Skeletal muscle cell (primary cell): Measurements from ENCODE around the gene AQP5.
"Not testable (repeated sequence)": the region's sequence is repeated elsewhere in the genome, so short reads cannot be mapped to it uniquely, and the experiment has no call there.

Experiments used
- DNase-seq: peaks from one replicate; pipeline ENCODE4 v3.0.0-alpha.2; 2010; ENCODE audit warnings: low read depth
- H3K4me3 ChIP-seq: 2 replicates; pipeline ENCODE4 v1.5.1; 2011; ENCODE audit warnings: low read depth, mild to moderate bottlenecking, control low read depth, low read length, moderate library complexity

Gene AQP5

GRCh38 chr12:49973361-49973830, 11.7 kb downstream of the AQP5 start:
- H3K4me3 ChIP-seq: no peak overlapping the region
- DNase-seq: no peak

GRCh38 chr12:49974231-49974675, 12.6 kb downstream of the AQP5 start:
- H3K4me3 ChIP-seq: no peak overlapping the region
- DNase-seq: no peak

GRCh38 chr12:49974677-49975317, 13.1 kb downstream of the AQP5 start:
- DNase-seq: no peak
- no peak overlapping the region for H3K4me3 ChIP-seq

- no peak for DNase-seq
- no peak overlapping the region for H3K4me3 ChIP-seq
Measured at GRCh38 chr12:49975318-49975761, 13.7 kb downstream of the AQP5 start.

GRCh38 chr12:49976557-49976956, 14.9 kb downstream of the AQP5 start:
- DNase-seq: no peak
- no peak overlapping the region for H3K4me3 ChIP-seq

GRCh38 chr12:49978125-49978524, 16.5 kb downstream of the AQP5 start:
- no peak for DNase-seq
- H3K4me3 ChIP-seq: no peak overlapping the region

GRCh38 chr12:49979016-49979586, 17.4 kb downstream of the AQP5 start:
- no peak for DNase-seq
- H3K4me3 ChIP-seq: no peak overlapping the region

GRCh38 chr12:49979791-49980190, 18.1 kb downstream of the AQP5 start:
- DNase-seq: no peak
- H3K4me3 ChIP-seq: no peak overlapping the region

- no peak overlapping the region for H3K4me3 ChIP-seq
- DNase-seq: no peak
Measured at GRCh38 chr12:49980501-49981349, 19.1 kb downstream of the AQP5 start.

GRCh38 chr12:49982246-49983087, 20.8 kb downstream of the AQP5 start:
- no peak overlapping the region for H3K4me3 ChIP-seq
- no peak for DNase-seq

- DNase-seq: peak; percentile 70
- H3K4me3 ChIP-seq: no peak overlapping the region
Measured at GRCh38 chr12:49983892-49984291, 22.2 kb downstream of the AQP5 start.

- DNase-seq: no peak
- H3K4me3 ChIP-seq: no peak overlapping the region
Measured at GRCh38 chr12:49984476-49985359, 23.0 kb downstream of the AQP5 start.

GRCh38 chr12:49985981-49986380, 24.3 kb downstream of the AQP5 start:
- DNase-seq: no peak
- no peak overlapping the region for H3K4me3 ChIP-seq

- not testable (repeated sequence) for DNase-seq, H3K4me3 ChIP-seq
Measured at GRCh38 chr12:49986476-49986875, 24.8 kb downstream of the AQP5 start.

GRCh38 chr12:49987625-49988303, 26.1 kb downstream of the AQP5 start:
- DNase-seq: peak; percentile 16
- H3K4me3 ChIP-seq: no peak overlapping the region

GRCh38 chr12:49989400-49989799, 27.7 kb downstream of the AQP5 start:
- H3K4me3 ChIP-seq, DNase-seq: not testable (repeated sequence)

- no peak for DNase-seq
- H3K4me3 ChIP-seq: no peak overlapping the region
Measured at GRCh38 chr12:49990273-49990672, 28.6 kb downstream of the AQP5 start.

- no peak for DNase-seq
- H3K4me3 ChIP-seq: no peak overlapping the region
Measured at GRCh38 chr12:49998453-49998852, 36.8 kb downstream of the AQP5 start.
